Cardiac fibroblast (primary cell): ENCODE data around the gene NOG.

Experiments
- DNase-seq, 2 donors: peaks; one replicate each; pipeline versions ENCODE4 v3.0.0 to v3.0.0-alpha.2; 2010; ENCODE audit warnings: low read depth in 2 of 2
- H3K4me3 ChIP-seq, 2 donors: replicated peaks in 1 of 2; 1 replicate in 1 of 2; 2 replicates in 1 of 2; pipeline ENCODE4 v1.5.1; 2011; ENCODE audit warnings: low read depth in 2 of 2, low read length in 2 of 2, mild to moderate bottlenecking in 2 of 2, moderate library complexity in 1 of 2
- CTCF ChIP-seq: IDR thresholded peaks from one replicate; pipeline ENCODE4 v1.5.1; 2011; ENCODE audit warnings: low read depth, mild to moderate bottlenecking, low read length, inconsistent platforms

The NOG gene

GRCh38 chr17:56630202-56630601 is 36.7 kb downstream of the NOG start:
- no peak overlapping the region for H3K4me3 ChIP-seq
- no peak for DNase-seq
- TF ChIP-seq CTCF, result no peak

GRCh38 chr17:56633681-56634080 is 40.2 kb downstream of the NOG start:
- no peak overlapping the region for H3K4me3 ChIP-seq
- no peak for TF ChIP-seq CTCF
- DNase-seq, result no peak

- H3K4me3 ChIP-seq, result no peak overlapping the region
- DNase-seq, result no peak
- no peak for TF ChIP-seq CTCF
Measured at GRCh38 chr17:56635641-56636040, 42.1 kb downstream of the NOG start.

DNA sequence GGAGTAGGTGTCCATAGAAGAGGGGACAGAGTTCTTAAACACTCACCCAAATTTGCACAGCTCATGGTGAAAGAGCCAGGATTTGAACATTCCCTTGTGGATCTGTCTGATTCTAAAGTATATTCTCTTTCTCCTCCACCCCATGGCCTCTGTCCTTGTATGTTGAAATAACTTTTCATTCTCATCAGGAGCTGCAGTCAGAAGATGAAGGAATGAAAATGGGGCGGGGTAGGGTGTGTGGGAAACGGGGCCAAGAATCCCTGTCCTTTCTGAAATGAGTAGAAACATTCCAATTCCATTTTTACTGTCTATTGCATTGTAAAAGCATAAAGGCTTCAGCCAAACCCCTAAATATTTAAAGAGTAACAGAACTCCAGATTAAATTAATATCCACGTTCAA is 42.8 kb downstream of the NOG start:
- TF ChIP-seq CTCF, result no peak
- no peak for DNase-seq
- no peak overlapping the region for H3K4me3 ChIP-seq

DNA sequence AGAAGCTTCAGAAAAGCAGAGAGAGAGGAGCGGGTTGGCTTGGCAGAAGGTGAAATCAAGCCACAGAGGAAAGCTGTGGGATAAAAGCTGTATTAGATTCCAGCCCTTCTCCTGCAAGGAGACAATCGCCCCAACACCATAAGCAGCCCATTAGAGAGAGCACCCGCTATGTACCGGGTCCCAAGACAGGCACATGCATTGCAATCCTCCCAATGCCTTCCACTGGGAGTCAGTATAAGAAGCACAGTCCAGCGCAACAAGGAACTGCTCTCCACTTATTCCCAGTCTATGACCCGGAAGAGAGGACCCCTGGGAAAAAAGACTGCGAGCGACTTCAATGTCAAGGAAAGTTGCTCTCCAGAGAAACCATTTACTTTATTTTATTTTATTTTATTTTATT is 43.8 kb downstream of the NOG start:
- H3K4me3 ChIP-seq, result no peak overlapping the region
- no peak for TF ChIP-seq CTCF
- no peak for DNase-seq

- DNase-seq, result no peak
- no peak for TF ChIP-seq CTCF
- H3K4me3 ChIP-seq, result no peak overlapping the region
Measured at GRCh38 chr17:56638591-56639051, 45.1 kb downstream of the NOG start.

GRCh38 chr17:56639517-56639916 is 46.0 kb downstream of the NOG start:
- no peak for TF ChIP-seq CTCF
- no peak for DNase-seq
- no peak overlapping the region for H3K4me3 ChIP-seq
